ENCODE results near the gene BAIAP3.

Gene BAIAP3

GRCh38 chr16:1338119-1338730, 4.8 kb downstream of the BAIAP3 start:
- Mint-ChIP-seq H3K9me3 (no peaks in the 10 kb centered on the region), H3K36me3 (no peaks in the 10 kb centered on the region), H3K4me1 (peaks cover 23 to 35% of the 10 kb centered on the region in 2 donors), H3K27me3 (peaks cover 4 to 25% of the 10 kb centered on the region in 2 donors), H3K27ac (no peak overlapping the region), H3K4me3 (no peak overlapping the region)
- DNase-seq: no peak
- no peak for ATAC-seq (replicated peaks)

GRCh38 chr16:1338855-1339675, 5.6 kb downstream of the BAIAP3 start:
- Mint-ChIP-seq H3K27me3 (peaks cover 4 to 25% of the 10 kb centered on the region in 2 donors), H3K36me3 (no peaks in the 10 kb centered on the region), H3K9me3 (no peaks in the 10 kb centered on the region), H3K4me3 (no peak overlapping the region), H3K27ac (no peak overlapping the region), H3K4me1 (peaks cover 29 to 42% of the 10 kb centered on the region in 2 donors)
- no peak for DNase-seq
- no peak for ATAC-seq (replicated peaks)

GRCh38 chr16:1340730-1341494, 7.5 kb downstream of the BAIAP3 start:
- peaks cover 23 to 33% of the 10 kb centered on the region in 2 donors for H3K4me1 Mint-ChIP-seq
- H3K27ac Mint-ChIP-seq: peak overlapping the region; percentile 39
- peaks cover 0 to 8% of the 10 kb centered on the region in 2 donors for H3K27me3 Mint-ChIP-seq
- ATAC-seq (replicated peaks) (no peak), DNase-seq (no peak)
- no peak overlapping the region for H3K4me3 Mint-ChIP-seq
- H3K36me3 Mint-ChIP-seq: no peaks in the 10 kb centered on the region
- H3K9me3 Mint-ChIP-seq: no peaks in the 10 kb centered on the region

- DNase-seq: no peak
- no peak for ATAC-seq (replicated peaks)
- Mint-ChIP-seq H3K27me3 (peaks cover 0 to 2% of the 10 kb centered on the region in 2 donors), H3K27ac (peak overlapping the region; percentile 68), H3K9me3 (no peaks in the 10 kb centered on the region), H3K36me3 (no peaks in the 10 kb centered on the region), H3K4me3 (peak overlapping the region; percentile 50 to 70), H3K4me1 (peaks cover 21 to 33% of the 10 kb centered on the region in 2 donors)
Observed at GRCh38 chr16:1341495-1342420, 8.3 kb downstream of the BAIAP3 start.

- peak overlapping the region; percentile 50 to 70 for H3K4me3 Mint-ChIP-seq
- peak; percentile 89 for DNase-seq
- no peaks in the 10 kb centered on the region for H3K27me3 Mint-ChIP-seq
- H3K27ac Mint-ChIP-seq: peak overlapping the region; percentile 90
- peaks cover 2 to 4% of the 10 kb centered on the region in 2 donors for H3K36me3 Mint-ChIP-seq
- no peaks in the 10 kb centered on the region for H3K9me3 Mint-ChIP-seq
- peaks cover 21 to 33% of the 10 kb centered on the region in 2 donors for H3K4me1 Mint-ChIP-seq
- ATAC-seq (replicated peaks): peak; percentile 90
Observed at GRCh38 chr16:1342526-1343427, 9.3 kb downstream of the BAIAP3 start.

GRCh38 chr16:1343428-1344242, 10.2 kb downstream of the BAIAP3 start:
- Mint-ChIP-seq H3K27me3 (no peaks in the 10 kb centered on the region), H3K27ac (peak overlapping the region; percentile 90), H3K36me3 (peaks cover 2 to 7% of the 10 kb centered on the region in 2 donors), H3K4me1 (peaks cover 21 to 33% of the 10 kb centered on the region in 2 donors), H3K9me3 (no peaks in the 10 kb centered on the region), H3K4me3 (peak overlapping the region; percentile 50 to 70)
- DNase-seq (no peak), ATAC-seq (replicated peaks) (no peak)

GRCh38 chr16:1344499-1344898, 11.1 kb downstream of the BAIAP3 start:
- Mint-ChIP-seq H3K4me1 (peaks cover 22 to 37% of the 10 kb centered on the region in 2 donors), H3K27ac (peak overlapping the region; percentile 9), H3K9me3 (no peaks in the 10 kb centered on the region), H3K27me3 (no peaks in the 10 kb centered on the region), H3K36me3 (peaks cover 2 to 10% of the 10 kb centered on the region in 2 donors), H3K4me3 (peak overlapping the region in 1 of 2 donors; percentile 13)
- DNase-seq (no peak), ATAC-seq (replicated peaks) (no peak)

- ATAC-seq (replicated peaks) (no peak), DNase-seq (no peak)
- H3K4me1 Mint-ChIP-seq: peaks cover 22 to 43% of the 10 kb centered on the region in 2 donors
- H3K9me3 Mint-ChIP-seq: no peaks in the 10 kb centered on the region
- H3K27me3 Mint-ChIP-seq: no peaks in the 10 kb centered on the region
- H3K27ac Mint-ChIP-seq: no peak overlapping the region
- H3K4me3 Mint-ChIP-seq: no peak overlapping the region
- peaks cover 4 to 13% of the 10 kb centered on the region in 2 donors for H3K36me3 Mint-ChIP-seq
Observed at GRCh38 chr16:1345087-1345486, 11.6 kb downstream of the BAIAP3 start.

- Mint-ChIP-seq H3K27ac (peak overlapping the region; percentile 14), H3K9me3 (no peaks in the 10 kb centered on the region), H3K4me1 (peaks cover 28 to 50% of the 10 kb centered on the region in 2 donors), H3K27me3 (no peaks in the 10 kb centered on the region), H3K4me3 (no peak overlapping the region), H3K36me3 (peaks cover 4 to 16% of the 10 kb centered on the region in 2 donors)
- DNase-seq (no peak), ATAC-seq (replicated peaks) (no peak)
Observed at GRCh38 chr16:1345651-1346421, 12.4 kb downstream of the BAIAP3 start.

GRCh38 chr16:1346422-1347285, 13.2 kb downstream of the BAIAP3 start:
- DNase-seq (no peak), ATAC-seq (replicated peaks) (no peak)
- Mint-ChIP-seq H3K4me1 (peaks cover 28 to 47% of the 10 kb centered on the region in 2 donors), H3K36me3 (peaks cover 4 to 16% of the 10 kb centered on the region in 2 donors), H3K4me3 (no peak overlapping the region), H3K9me3 (no peaks in the 10 kb centered on the region), H3K27me3 (no peaks in the 10 kb centered on the region), H3K27ac (peak overlapping the region; percentile 14)

- peaks cover 4 to 16% of the 10 kb centered on the region in 2 donors for H3K36me3 Mint-ChIP-seq
- H3K27ac Mint-ChIP-seq: no peak overlapping the region
- H3K4me1 Mint-ChIP-seq: peaks cover 26 to 46% of the 10 kb centered on the region in 2 donors
- no peak overlapping the region for H3K4me3 Mint-ChIP-seq
- no peaks in the 10 kb centered on the region for H3K27me3 Mint-ChIP-seq
- ATAC-seq (replicated peaks) (no peak), DNase-seq (no peak)
- H3K9me3 Mint-ChIP-seq: no peaks in the 10 kb centered on the region
Observed at GRCh38 chr16:1347286-1347855, 13.9 kb downstream of the BAIAP3 start.
